A549 (cell line): ENCODE measurements around the gene FBRSL1. TPM values are rescaled to one million over a fixed set of nuclear protein-coding genes. Genes with fewer than 3 reads are reported as not detected.
"Not testable (repeated sequence)": the region's sequence is repeated elsewhere in the genome, so short reads cannot be mapped to it uniquely, and the experiment has no call there.

Experiments
- ATAC-seq, 2 experiments: fragments of 200-7000 bp in 1 of 2; fragments of >200 bp in 1 of 2; cut with Nextera tagmentation in 1 of 2; cut with Tn5 transposase in 1 of 2; 3 replicates each; pipeline versions ENCODE4 v1.8.0 to v1.9.1; 2018 to 2020; ENCODE audit warnings: mild to moderate bottlenecking in 1 of 2, moderate library complexity in 1 of 2
- CTCF ChIA-PET: fragments of 300-600 bp; sonication (Branson Sonifier 250); formaldehyde crosslinking; extraction: SDS; loops from one replicate; lab custom pipeline; 2021; ENCODE audit warnings: antibody characterized with exemption, inconsistent platforms; lab: Yijun Ruan, JAX
- POLR2A ChIA-PET: fragments of 350-600 bp; formaldehyde crosslinking; extraction: SDS; loops from one replicate; lab custom pipeline; 2021; ENCODE audit warnings: antibody characterized with exemption, inconsistent platforms; lab: Yijun Ruan, JAX
- DNase-seq, 2 experiments: peaks; one replicate each; pipeline versions ENCODE4 v3.0.0 to v3.0.0-alpha.2; 2011 to 2016; ENCODE audit warnings: low read depth in 1 of 2, low spot score in 1 of 2
- FAIRE-seq: peaks from 2 replicates; lab custom pipeline; 2011; peaks lifted over from hg19 to GRCh38; lab: Jason Lieb, UNC
- H3K27ac ChIP-seq, 2 experiments: fragments of >200 bp; sonication (Bioruptor Twin); formaldehyde crosslinking; 3 replicates each; pipeline ENCODE4 v1.5.1; 2016 to 2017
- H3K4me1 ChIP-seq: fragments of >200 bp; sonication (Bioruptor Twin); formaldehyde crosslinking; 3 replicates; pipeline ENCODE4 v1.6.1; 2016
- H3K4me2 ChIP-seq: fragments of >200 bp; sonication (Bioruptor Twin); formaldehyde crosslinking; 3 replicates; pipeline ENCODE4 v1.6.1; 2016
- H3K4me3 ChIP-seq: fragments of >200 bp; sonication (Bioruptor Twin); formaldehyde crosslinking; 3 replicates; pipeline ENCODE4 v1.5.1; 2016
- H3K9me3 ChIP-seq: fragments of >200 bp; sonication (Bioruptor Twin); formaldehyde crosslinking; 3 replicates; pipeline ENCODE4 v1.6.1; 2016
- CEBPB ChIP-seq, 2 experiments: fragments of >200 bp in 1 of 2; sonication (Bioruptor Twin) in 1 of 2; formaldehyde crosslinking in 1 of 2; IDR thresholded peaks; 2 replicates each; pipeline ENCODE4 v1.6.1; 2012 to 2016
- CTCF ChIP-seq: fragments of >200 bp; sonication (Bioruptor Twin); formaldehyde crosslinking; IDR thresholded peaks from 3 replicates; pipeline ENCODE4 v1.5.1; 2016
- FOSB ChIP-seq: fragments of 250-450 bp; sonication (Bioruptor Pico); IDR thresholded peaks from 2 replicates; pipeline ENCODE4 v1.5.0; 2020; ENCODE audit warnings: mild to moderate bottlenecking, moderate library complexity
- HOXB13 ChIP-seq: fragments of 250-450 bp; sonication (Bioruptor Pico); IDR thresholded peaks from 2 replicates; pipeline ENCODE4 v1.5.0; 2020; ENCODE audit warnings: low read depth, mild to moderate bottlenecking, moderate library complexity
- HOXB5 ChIP-seq: fragments of 250-450 bp; sonication (Bioruptor Pico); IDR thresholded peaks from 2 replicates; pipeline ENCODE4 v1.5.0; 2020; ENCODE audit warnings: mild to moderate bottlenecking, moderate library complexity
- JUN ChIP-seq, 2 experiments: fragments of >200 bp; sonication (Bioruptor Twin); formaldehyde crosslinking; IDR thresholded peaks; 2 replicates in 1 of 2; 3 replicates in 1 of 2; pipeline ENCODE4 v1.6.1; 2016 to 2017
- MAZ ChIP-seq: fragments of 150-350 bp; IDR thresholded peaks from 2 replicates; pipeline ENCODE4 v1.6.1; 2014; ENCODE audit warnings: antibody characterized with exemption, low read depth, low read length, borderline replicate concordance
- MYC ChIP-seq: IDR thresholded peaks from 2 replicates; pipeline ENCODE4 v1.6.1; 2012; ENCODE audit warnings: mild to moderate bottlenecking, inconsistent platforms, low read length, improper control_type of control experiment, borderline replicate concordance
- NFE2L2 ChIP-seq: fragments of 150-350 bp; conservative IDR thresholded peaks from 2 replicates; pipeline ENCODE4 v1.6.1; 2014; ENCODE audit warnings: low read length
- NPAS2 ChIP-seq: fragments of 250-450 bp; sonication (Bioruptor Pico); IDR thresholded peaks from 2 replicates; pipeline ENCODE4 v1.8.0; 2022; ENCODE audit warnings: mild to moderate bottlenecking, moderate library complexity, borderline replicate concordance
- PHF8 ChIP-seq: fragments of 200-600 bp; sonication (generic); IDR thresholded peaks from 2 replicates; pipeline ENCODE4 v1.6.1; 2016; ENCODE audit warnings: low read depth, mild to moderate bottlenecking, antibody characterized with exemption, moderate library complexity, borderline replicate concordance
- POLR2A ChIP-seq: IDR thresholded peaks from 2 replicates; pipeline ENCODE4 v1.6.1; 2012; ENCODE audit warnings: mild to moderate bottlenecking, low read length
- RAD21 ChIP-seq, 2 experiments: fragments of >200 bp in 1 of 2; sonication (Bioruptor Twin) in 1 of 2; formaldehyde crosslinking in 1 of 2; IDR thresholded peaks in 1 of 2; conservative IDR thresholded peaks in 1 of 2; 2 replicates in 1 of 2; 3 replicates in 1 of 2; pipeline ENCODE4 v1.6.1; 2012 to 2018; ENCODE audit warnings: inconsistent platforms in 1 of 2
- RFX5 ChIP-seq: fragments of 450-650 bp; IDR thresholded peaks from 2 replicates; pipeline ENCODE4 v1.7.1; 2014; ENCODE audit warnings: antibody characterized with exemption, mild to moderate bottlenecking, moderate library complexity
- RNF2 ChIP-seq: fragments of 200-600 bp; sonication (generic); IDR thresholded peaks from 2 replicates; pipeline ENCODE4 v1.6.1; 2016; ENCODE audit warnings: low read depth, mild to moderate bottlenecking, antibody characterized with exemption, moderate library complexity, borderline replicate concordance
- TP53 ChIP-seq: fragments of 250-450 bp; sonication (Bioruptor Pico); IDR thresholded peaks from 2 replicates; pipeline ENCODE4 v1.5.0; 2021; ENCODE audit warnings: mild to moderate bottlenecking, moderate library complexity
- ZNF302 ChIP-seq: fragments of 250-450 bp; sonication (Bioruptor Pico); IDR thresholded peaks from 2 replicates; pipeline ENCODE4 v1.9.0; 2021; ENCODE audit warnings: inconsistent platforms, mild to moderate bottlenecking, moderate library complexity
- WGBS: methylation state at CpG from one replicate; pipeline ENCODE4 v1.1.6; 2017; ENCODE audit errors: missing lambda C conversion rate; 5-methylcytosine and 5-hydroxymethylcytosine counted together
- polyA plus RNA-seq, 4 experiments: library from polyadenylated mRNA; depleted of rRNA in 3 of 4; stranded (reverse); fragments of >200 nt; fragmentation: RNase III in 1 of 4; extraction: RNeasy Plus Mini Kit Qiagen cat#74134 plus additional on column Dnase treatment in 1 of 4; gene quantifications; 2 replicates in 3 of 4; 3 replicates in 1 of 4; pipeline ENCODE4 v1.2.3, GENCODE V29; 2011 to 2017
- TF ChIP-seq, protein P1 (sequence below): IDR thresholded peaks from 2 replicates; pipeline ENCODE4 v1.6.1; 2012; ENCODE audit warnings: low read depth, borderline replicate concordance
- TF ChIP-seq, protein P2 (sequence below): IDR thresholded peaks from 2 replicates; pipeline ENCODE4 v1.6.1; 2012
- TF ChIP-seq, protein P3 (sequence below): fragments of 250-450 bp; sonication (Bioruptor Pico); IDR thresholded peaks from 2 replicates; pipeline ENCODE4 v1.5.0; 2021; ENCODE audit warnings: mild to moderate bottlenecking, moderate library complexity, borderline replicate concordance

FBRSL1 gene
- polyA plus RNA-seq, 2 of the 4 experiments (the other 2 are of a cell fraction): 3.0 to 32.8 TPM

DNA sequence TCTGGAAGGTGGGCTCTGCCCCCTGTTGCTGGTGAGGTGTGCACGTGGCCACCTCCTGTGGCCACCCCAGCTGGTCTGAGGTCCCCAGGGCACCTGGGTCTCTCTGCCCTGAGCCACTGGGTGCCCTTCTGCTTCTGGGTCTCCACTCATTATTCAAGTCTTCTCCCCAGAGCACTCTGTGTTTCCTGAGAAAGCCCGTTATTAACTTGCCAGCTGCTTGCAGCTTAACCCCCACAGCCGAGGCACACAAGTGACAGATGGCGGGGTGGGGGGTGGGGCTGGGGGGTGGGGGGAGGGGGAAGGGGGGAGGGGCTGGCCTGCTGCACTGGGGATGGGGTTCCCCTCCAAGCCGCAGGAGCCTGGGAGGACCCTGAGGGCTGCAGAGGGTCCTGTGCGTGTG is 40.5 kb downstream of the FBRSL1 start:
- WGBS: 100% methylated on average over 2 of the region's 6 CpGs
- Histone ChIP-seq H3K4me3 (no peak overlapping the region), H3K4me2 (no peak overlapping the region), H3K4me1 (peaks cover under 1% of the 10 kb centered on the region; the same call in 1 of the 3 replicates), H3K27ac (no peak overlapping the region), H3K9me3 (peaks cover 48% of the 10 kb centered on the region)
- FAIRE-seq: no peak
- DNase-seq: no peak
- POLR2A ChIA-PET: no interaction called here
- ATAC-seq: no peak
- TF ChIP-seq CEBPB (IDR thresholded peaks at IDR 0.05) (no peak), NFE2L2 (no peak), CTCF (no peak), TP53 (CRISPR knock-in tag) (no peak), PHF8 (no peak), FOSB (CRISPR knock-in tag) (no peak), NPAS2 (CRISPR knock-in tag) (no peak), POLR2A (no peak)
- TF ChIP-seq, protein P1, sequence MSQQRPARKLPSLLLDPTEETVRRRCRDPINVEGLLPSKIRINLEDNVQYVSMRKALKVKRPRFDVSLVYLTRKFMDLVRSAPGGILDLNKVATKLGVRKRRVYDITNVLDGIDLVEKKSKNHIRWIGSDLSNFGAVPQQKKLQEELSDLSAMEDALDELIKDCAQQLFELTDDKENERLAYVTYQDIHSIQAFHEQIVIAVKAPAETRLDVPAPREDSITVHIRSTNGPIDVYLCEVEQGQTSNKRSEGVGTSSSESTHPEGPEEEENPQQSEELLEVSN: no peak
- CTCF ChIA-PET: interaction anchor here (1.0 kb wide), 1 partner anchor 115 kb away, joined by 3 read pairs; no protein-coding TSS in a partner anchor

GRCh38 chr12:132530851-132531250 is 40.9 kb downstream of the FBRSL1 start:
- 100% methylated on average over 5 of the region's 7 CpGs for WGBS

DNA sequence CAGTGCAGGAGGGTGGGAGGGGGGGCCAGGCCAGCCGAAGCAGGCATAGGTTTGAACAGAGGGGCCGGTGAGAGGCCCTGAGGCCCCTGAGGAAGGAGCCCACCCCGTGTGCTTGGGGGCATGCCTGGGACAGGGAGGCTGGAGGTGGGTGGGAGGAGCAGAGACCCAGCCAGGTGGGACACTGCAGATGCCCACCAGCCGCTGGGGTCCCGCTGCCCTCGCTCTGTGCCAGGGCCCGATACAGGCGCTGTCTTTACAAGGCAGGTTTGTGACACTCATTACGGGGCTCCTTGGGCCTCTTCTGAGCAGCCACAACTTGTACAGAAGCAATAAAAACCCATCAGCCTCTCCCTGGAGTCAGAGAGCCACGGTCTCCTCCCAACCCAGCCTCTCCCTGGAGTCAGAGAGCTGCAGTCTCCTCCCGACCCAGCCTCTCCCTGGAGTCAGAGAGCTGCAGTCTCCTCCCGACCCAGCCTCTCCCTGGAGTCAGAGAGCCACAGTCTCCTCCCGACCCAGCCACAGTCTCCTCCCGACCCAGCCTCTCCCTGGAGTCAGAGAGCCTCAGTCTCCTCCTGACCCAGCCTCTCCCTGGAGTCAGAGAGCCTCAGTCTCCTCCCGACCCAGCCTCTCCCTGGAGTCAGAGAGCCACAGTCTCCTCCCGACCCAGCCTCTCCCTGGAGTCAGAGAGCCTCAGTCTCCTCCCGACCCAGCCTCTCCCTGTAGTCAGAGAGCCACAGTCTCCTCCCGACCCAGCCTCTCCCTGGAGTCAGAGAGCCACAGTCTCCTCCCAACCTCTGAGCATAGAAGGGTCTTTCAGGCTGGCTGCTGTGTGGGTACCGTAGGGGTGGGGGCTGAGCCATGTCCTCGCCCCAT is 43.0 kb downstream of the FBRSL1 start:
- peaks cover 58% of the 10 kb centered on the region for H3K9me3 ChIP-seq
- H3K4me3 ChIP-seq, H3K4me2 ChIP-seq, ATAC-seq, FAIRE-seq, H3K4me1 ChIP-seq, POLR2A ChIA-PET, H3K27ac ChIP-seq: not testable (repeated sequence)
- peak in 1 of 2 experiments; percentile 31 for DNase-seq
- WGBS: 84% methylated on average over 20 of the region's 20 CpGs
- CTCF ChIA-PET: interaction anchor here (0.9 kb wide), 1 partner anchor 28 kb away, joined by 4 read pairs; no protein-coding TSS in a partner anchor

More at GRCh38 chr12:132530851-132531250, 40.9 kb downstream of the FBRSL1 start:
- CTCF ChIA-PET: interaction anchor here (1.0 kb wide), 1 partner anchor 116 kb away, joined by 3 read pairs; no protein-coding TSS in a partner anchor
- POLR2A ChIA-PET: no interaction called here
- TF ChIP-seq RNF2 (no peak), FOSB (CRISPR knock-in tag) (no peak), MAZ (no peak), RFX5 (no peak), RAD21 (conservative IDR thresholded peaks at IDR 0.05 in 1 of 2, IDR thresholded peaks at IDR 0.05 in 1 of 2) (no peak), TP53 (CRISPR knock-in tag) (no peak), NFE2L2 (no peak), JUN (IDR thresholded peaks at IDR 0.05) (no peak)
- ATAC-seq: no peak
- H3K4me1 ChIP-seq: no peaks in the 10 kb centered on the region
- H3K4me3 ChIP-seq: no peak overlapping the region
- no peak overlapping the region for H3K4me2 ChIP-seq
- no peak for FAIRE-seq
- no peak overlapping the region for H3K27ac ChIP-seq
- no peak for DNase-seq
- H3K9me3 ChIP-seq: peaks cover 52% of the 10 kb centered on the region

GRCh38 chr12:132533584-132533958 is 43.6 kb downstream of the FBRSL1 start:
- FAIRE-seq (no peak), ATAC-seq (no peak), DNase-seq (no peak)
- ChIA-PET POLR2A (no interaction called here), CTCF (no interaction called here)
- Histone ChIP-seq H3K4me1 (no peaks in the 10 kb centered on the region), H3K4me2 (no peak overlapping the region), H3K4me3 (no peak overlapping the region), H3K27ac (no peak overlapping the region), H3K9me3 (peaks cover 58% of the 10 kb centered on the region)
- TF ChIP-seq MYC (no peak), HOXB5 (CRISPR knock-in tag) (no peak), HOXB13 (no peak), ZNF302 (CRISPR knock-in tag) (no peak)
- TF ChIP-seq, protein P2, sequence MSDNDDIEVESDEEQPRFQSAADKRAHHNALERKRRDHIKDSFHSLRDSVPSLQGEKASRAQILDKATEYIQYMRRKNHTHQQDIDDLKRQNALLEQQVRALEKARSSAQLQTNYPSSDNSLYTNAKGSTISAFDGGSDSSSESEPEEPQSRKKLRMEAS: no peak
- TF ChIP-seq, protein P3, sequence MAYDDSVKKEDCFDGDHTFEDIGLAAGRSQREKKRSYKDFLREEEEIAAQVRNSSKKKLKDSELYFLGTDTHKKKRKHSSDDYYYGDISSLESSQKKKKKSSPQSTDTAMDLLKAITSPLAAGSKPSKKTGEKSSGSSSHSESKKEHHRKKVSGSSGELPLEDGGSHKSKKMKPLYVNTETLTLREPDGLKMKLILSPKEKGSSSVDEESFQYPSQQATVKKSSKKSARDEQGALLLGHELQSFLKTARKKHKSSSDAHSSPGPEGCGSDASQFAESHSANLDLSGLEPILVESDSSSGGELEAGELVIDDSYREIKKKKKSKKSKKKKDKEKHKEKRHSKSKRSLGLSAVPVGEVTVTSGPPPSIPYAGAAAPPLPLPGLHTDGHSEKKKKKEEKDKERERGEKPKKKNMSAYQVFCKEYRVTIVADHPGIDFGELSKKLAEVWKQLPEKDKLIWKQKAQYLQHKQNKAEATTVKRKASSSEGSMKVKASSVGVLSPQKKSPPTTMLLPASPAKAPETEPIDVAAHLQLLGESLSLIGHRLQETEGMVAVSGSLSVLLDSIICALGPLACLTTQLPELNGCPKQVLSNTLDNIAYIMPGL (CRISPR knock-in tag): no peak
- WGBS: 89% methylated on average over 6 of the region's 6 CpGs
